ENCODE measurements around the gene SLX9.

The SLX9 gene

DNA sequence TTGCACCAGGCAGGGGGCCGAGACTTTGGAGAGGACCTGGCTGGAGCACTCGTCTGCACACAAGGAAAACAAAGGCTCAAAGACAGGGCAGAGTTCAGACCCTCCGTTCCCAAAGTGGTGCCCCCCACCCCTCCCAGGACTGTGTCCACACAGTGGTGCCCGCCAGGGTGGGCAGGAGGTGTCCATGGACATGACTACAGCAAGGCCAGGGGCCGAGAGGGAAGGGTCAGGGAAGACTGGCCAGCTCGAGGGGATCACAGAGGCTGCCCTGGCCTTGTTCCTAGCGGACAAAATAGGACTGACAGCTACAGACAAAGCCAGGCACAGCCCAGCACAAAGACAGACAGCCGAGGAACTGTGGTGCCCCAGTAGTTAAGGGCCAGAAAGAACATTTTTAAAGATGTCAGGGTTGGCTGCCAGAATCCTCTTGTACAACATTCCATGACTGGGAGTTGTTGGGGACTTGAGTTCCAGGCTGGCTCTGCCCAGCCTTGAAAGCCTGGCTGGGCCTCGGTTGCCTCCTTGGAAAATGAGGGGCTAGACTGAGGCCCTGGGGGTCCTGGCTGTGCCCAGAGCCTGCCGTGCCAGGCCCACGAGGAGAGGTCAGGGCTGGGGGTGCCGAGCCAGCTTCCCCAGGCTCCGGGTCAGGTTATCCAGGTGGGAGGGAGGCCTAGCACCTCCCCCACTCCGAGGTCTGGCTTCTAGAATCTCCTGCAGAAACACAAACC, 63.7 kb downstream of the SLX9 start:
- no peak for DNase-seq (ENCODE audit: low read depth)

DNA sequence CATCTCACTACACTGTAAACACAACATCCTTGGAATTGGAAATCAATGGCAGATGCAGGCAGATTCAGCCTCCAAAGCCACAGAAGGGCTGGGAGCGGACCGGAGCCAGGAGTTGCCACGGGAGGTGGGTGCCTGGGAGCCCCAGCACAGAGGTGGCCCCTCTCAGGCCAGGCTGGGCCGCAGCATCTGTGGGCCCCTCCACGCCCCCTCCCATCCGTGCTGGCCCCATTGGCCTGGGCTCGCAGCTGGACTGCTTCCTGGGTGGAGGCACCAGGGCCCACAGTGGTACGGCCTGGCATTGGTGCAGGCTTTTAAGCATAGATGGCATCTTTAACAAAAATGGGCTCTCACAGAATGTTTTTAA, 64.2 kb downstream of the SLX9 start:
- no peak for DNase-seq (ENCODE audit: low read depth)

DNA sequence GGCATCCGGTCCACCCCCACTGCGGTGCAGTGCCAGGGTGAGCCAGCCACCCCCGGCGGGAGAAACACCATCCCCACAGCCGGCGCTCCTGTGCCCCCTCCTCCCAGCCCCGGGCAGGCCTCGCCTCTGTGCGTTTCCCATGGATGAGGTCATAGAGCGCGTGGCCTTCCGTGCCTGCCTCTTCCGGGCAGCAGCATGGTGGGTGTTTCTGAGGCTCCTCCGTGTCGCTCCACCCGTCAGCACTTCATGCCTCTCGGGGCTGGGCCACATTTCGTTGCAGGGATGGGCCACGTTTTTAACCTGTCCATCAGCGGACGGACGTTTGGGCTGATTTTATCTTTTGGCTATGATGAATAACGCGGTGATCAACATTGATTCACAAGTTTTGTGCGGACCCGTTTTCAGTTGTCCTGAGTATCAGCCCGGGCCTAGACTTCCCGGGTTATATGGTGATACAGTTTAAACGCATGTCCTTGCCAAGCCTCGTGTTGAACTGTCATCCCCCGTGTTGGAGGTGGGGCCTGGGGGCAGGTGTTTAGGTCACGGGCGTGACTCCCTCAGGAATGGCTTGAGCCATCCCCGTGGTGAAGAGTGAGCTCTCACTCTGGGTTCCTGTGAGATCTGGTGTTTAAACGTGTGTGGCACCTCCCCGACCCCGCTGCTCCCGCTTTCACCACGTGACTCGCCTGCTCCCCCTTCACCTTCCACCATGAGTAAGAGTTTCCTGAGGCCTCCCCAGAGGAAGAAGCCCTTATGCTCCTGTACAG, 64.8 kb downstream of the SLX9 start:
- no peak for DNase-seq (ENCODE audit: low read depth)

DNA sequence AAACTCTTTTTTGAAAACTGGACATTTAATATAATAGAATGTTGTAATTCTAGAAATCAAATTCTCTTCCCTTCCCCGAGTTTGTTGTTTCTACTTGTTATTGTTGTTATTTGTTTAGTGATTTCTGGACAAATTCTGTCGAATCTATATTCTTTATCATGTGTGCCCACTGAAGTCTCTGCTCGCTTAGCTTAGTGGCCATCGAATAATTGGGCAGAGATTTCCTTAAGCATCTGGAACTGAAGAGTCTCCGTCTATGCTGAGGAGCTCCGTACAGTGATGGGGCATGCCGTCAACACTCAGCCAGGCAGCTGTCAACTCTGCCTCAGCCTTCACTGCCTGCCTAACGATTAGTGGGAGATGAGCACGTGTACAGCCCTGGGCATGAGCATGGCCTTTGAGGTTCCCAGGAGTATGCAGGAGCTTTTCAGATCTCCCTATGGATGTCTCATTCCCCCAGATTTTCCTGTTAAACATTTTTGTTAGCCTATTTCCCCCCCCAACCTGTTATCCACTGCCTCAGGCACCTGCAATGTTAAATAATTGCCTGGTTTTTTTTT, 66.8 kb downstream of the SLX9 start:
- no peak for DNase-seq (ENCODE audit: low read depth)

DNA sequence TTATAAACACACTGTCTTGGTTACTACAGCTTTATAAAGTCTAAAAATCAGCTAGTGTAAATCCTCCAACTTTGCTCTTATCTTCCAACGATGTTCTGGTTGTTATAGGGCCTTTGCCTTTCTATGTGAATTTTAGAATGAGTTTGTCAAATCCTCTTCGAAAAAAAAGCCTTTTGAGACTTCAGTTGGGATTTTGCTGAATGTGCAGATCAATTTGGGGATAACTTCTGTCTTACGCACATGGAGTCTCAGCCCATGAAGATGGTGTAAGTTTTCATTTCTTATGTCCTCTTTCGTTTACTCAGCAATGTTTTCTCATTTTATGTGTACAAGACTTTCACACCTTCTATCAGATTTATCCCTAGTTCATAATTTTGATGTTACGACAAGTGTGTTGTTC, 69.8 kb downstream of the SLX9 start:
- DNase-seq (ENCODE audit: low read depth), result no peak

DNA sequence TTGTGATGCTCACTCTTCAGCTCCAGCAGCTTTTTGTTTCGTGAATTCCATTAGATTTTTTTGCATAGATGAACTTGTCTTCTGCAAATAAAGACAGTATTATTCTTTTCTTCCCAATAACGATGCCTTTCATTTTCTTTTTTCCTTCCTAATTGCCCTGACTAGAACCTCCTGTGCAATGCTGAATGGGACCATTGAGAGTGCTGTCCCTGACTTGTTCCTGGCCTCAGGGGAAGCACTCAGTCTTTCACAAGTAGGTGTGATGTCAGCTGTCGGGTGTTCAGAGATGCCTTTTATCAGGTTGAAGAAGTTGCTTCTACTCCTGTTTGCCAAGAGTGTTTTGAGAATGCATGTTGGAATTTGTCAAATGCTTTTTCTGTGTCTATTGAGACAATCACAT, 70.3 kb downstream of the SLX9 start:
- DNase-seq (ENCODE audit: low read depth), result no peak

DNA sequence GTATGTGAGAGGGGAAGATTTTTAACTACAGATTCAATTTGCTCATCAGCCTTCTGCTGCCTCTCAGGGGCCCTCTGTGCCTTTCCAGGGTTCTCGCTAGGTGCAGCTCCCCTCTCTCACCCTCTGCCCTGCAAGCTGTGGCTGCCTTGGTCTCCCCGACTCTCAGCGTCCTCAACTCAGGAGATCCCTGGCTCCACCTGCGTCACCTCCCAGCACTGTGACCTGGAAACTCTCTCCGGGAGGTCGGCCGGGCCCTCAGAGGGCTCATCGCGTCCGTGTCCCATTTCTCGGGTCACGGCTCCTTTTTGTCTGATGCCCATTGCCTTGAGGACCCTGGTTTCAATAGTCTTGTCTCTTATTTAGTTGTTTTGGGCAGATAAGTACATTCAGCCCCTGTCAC, 71.0 kb downstream of the SLX9 start:
- DNase-seq (ENCODE audit: low read depth), result no peak

DNA sequence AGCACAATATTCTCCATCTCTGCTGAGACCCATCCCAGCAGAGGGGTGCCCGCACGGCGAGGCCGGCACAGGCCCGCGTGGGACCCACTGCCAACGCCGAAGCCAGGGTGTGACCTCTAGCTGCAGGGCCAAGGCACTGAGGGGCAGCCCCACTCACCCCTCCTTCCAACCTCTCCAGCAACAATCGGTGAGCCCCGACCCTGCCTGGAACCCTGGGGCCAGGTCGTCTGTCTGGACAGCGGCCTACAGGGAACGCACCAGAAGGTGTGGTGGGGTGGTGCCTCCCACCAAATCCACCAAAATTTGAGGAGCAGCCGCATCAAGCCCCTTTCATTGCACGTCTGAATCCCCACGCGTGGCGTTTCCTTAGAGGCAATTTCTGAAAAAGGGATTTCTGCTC, 71.6 kb downstream of the SLX9 start:
- no peak for DNase-seq (ENCODE audit: low read depth)

DNA sequence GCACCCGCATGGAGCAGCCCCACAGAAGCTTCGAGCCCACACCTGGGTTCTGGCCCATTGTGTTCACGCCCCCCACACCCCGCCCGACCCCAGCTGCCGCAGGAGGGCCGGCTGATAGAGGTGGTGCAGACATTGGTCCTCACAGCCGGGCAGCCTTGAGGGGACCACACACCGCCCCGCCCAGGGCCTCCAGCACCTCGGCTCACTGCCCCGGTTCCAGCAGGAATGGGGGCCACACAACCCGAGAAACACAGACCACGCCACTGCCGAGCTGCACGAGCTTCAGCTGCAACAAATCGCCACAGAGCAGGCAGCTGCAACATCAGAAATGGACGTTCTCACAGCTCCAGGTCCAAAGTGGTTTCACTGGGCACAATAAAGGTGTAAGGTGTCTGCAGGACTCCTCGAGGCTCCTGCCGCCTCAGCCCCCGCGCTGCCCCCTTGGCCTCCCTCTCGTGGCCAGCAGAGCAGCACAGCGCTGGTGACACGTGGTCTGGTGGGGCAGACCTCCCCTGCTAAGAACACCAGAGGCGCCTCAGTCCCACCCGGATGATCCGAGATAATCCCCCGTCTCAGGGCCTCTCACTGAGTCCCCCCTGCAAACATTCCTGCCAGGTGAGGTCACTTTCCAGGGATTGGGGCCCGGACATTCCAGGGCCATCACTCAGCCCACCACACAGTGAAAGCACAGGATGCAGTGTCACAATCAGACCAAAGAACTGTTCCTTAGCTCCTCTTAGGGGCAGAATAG, 72.3 kb downstream of the SLX9 start:
- no peak for DNase-seq (ENCODE audit: low read depth)

DNA sequence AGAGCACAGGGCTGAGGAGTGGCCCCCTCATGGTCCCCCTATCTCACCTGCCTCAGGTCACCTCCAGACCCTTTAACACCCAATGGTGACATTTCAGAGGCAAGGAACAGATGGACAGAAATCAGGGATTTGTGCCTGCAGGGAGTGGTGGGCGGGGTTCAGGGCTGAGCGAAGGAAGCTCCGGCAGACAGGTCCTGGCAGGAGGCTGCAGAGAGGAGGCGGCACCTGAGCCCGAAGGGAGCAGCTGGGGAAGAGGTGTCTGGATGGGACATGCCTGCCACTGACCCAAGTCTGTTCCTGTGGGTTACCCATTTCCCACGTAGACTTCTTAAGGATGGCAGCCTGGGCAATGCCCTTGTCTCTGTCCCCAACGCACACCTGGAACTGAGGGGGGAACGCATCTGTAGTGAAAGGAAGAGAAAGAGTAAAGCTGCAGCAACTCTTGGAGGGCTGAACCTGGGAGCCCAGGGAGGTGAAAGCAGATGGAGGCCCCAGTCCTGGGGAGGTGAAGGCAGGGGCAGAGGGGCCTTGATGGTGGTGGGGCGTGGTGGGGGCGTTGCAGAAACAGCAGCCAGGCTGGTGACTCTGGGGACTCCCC, 72.9 kb downstream of the SLX9 start:
- DNase-seq (ENCODE audit: low read depth), result no peak

DNA sequence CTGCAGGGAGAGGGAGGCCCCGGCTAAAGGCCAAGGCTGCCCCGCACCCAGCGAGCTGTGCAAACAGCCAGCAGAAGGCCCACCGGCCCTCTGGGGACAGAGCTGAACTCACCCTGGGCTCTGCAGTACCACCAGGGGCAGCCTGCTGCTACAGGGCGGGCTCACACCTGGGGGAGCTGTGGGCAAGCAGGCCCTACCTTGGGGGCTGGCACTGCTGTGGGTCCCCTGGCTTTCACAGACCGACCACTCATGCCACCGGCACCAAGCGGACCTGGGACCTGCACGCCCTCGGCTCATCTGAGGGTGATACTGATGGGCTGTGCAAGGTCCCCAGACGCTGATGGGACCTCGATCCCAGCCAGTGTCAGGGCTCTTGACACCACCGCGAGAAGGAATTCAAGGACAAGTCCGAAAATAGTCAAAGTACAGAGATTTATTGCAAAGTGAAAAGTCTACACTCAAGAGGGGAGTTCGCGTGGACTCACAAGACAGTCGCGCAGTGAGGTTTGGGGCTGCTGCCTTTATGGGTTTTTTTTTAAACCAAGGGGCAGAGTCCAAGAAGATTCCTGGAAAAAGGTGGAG, 73.5 kb downstream of the SLX9 start:
- DNase-seq (ENCODE audit: low read depth), result no peak

DNA sequence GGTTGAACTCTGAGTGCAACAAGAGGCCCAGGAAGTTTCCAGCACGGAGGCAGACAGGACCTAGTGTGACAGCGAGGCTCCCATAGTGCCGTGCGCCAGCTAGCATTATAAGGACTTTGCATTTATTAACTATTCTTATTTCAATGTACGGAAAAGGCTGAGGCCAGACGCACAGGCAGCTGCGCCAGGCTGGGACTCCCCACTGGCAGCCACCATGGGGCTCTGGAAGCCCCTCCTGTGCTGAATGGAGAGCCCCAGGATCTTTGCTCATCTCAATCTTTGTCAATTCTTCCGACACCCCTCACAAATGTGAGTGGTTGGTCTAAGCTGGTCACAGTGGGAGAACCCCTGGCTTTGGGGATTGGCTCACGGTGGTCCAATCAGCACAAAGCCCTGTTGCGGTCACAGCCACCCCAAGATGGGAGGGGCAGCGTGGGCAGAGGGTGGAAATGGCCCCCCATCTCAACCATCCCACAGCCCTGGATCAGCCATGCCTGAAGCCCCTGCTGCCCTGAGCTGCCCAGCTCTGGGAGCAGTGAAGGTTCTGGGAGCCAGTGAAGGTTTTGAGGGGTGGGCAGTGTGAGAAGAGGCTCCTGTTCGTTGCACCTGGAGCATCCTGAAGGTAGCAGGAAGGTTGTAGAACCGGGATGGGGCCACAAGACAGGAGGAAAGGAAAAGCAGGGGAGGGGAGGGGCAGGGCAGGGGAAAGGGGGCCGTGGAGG, 75.1 kb downstream of the SLX9 start:
- no peak for DNase-seq (ENCODE audit: low read depth)

DNA sequence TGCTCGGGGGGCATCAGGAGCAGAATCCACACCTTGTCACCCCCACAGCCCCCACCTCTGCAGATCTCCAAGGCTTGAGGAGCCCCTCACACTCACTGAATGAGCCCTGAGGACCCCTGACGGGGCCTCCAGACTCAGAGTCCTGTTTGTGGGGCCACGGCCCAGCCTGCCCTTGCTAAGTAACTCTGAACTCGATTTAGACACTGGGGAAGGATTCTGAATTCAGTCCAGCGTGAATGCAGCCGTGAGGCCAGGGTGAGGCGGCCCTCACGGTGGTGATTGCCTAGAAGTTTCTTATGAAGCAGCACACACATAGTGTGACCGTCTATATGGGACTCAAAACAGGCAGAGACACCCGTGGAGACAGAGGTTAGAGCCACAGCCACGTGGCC, 75.6 kb downstream of the SLX9 start:
- no peak for DNase-seq (ENCODE audit: low read depth)

DNA sequence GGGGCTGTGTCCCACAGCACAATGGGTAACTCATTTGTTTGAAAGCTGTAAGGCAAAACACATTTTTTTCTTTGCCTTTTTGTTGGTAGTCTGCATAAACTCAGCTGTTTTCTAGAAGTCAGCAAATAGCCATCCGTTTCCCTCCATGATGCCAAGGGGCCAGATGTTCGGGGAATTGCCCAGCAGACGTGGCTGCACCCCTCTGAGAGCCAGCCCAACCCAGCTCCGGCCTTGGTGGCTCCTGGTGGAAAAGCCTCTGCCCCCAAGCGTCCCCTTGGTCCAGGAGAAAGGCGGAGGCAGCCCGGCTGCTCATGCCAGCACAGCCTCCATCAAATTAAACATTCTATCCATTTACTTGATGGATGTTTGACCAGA, 76.2 kb downstream of the SLX9 start:
- DNase-seq (ENCODE audit: low read depth), result no peak

DNA sequence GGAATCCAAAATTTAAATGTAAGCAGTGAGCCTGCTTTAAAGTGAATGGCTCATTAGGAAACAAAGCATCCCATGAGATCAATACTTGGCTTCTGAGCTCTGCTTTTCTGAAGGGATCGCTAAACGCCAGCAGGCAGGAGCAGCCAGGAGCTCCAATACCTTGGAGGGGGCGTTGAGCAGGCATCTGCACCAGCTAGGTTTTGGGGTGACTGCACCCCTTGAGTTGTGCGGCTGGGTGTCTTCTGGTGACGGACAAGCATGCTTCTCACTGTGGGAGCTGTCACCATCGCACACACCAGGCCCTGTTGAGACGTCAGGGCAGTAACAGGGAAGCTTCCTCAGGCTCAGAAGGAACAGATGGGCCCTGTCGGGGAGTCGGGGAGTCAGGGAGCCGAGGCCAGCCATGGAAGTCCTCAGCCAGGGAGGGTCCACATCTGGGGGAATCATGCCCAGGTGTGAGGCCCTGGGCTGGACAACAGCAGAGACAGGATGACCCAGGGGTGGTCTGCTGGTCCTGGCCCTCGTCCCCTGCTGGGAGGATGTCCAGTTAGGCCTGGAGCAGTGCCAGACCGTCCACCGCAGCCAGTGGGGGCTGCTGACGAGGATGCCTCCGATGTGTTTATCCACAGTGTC, 76.7 kb downstream of the SLX9 start:
- DNase-seq (ENCODE audit: low read depth), result no peak

DNA sequence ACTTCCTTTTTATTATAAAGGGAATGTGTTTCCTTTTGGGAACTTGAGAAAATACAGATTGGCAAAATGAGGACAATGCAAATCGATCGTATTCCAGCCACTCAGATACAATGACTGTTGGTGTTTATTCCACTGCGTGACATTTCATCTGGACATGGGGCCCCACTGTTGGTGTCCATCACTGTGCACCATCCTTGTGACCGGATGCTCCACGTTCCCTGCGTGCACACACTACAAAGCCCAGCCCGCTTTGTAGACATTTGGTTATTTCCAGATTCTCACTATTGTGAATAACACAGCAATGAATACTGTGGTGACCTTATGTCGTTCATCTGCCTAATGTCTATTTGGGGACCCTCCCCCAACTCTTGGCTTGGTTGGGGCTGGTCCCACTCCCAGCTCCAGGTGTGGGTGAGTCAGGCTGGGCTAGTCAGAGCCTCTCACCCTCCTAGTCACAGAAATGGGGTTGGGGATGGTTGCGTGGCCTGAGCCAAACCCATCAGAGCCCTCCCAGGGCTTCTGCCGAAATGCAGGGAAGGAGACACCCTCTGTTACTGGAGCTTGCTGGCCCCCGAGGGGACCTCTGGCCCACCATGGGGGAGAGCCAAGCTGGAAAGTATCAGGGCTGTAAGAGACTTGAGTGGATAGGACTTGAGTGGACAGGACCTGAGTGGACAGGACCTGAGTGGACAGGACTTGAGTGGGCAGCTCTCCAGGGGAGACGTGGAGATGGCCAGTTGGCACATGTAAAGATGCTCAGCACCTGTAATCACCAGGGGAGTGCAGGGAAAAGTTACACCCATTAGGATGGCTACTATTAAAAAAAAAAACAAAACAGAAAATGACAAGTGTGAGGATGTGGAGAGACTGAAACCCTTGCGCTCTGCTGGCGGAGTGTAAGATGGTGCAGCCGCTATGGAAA, 77.5 kb downstream of the SLX9 start:
- no peak for DNase-seq (ENCODE audit: low read depth)

DNA sequence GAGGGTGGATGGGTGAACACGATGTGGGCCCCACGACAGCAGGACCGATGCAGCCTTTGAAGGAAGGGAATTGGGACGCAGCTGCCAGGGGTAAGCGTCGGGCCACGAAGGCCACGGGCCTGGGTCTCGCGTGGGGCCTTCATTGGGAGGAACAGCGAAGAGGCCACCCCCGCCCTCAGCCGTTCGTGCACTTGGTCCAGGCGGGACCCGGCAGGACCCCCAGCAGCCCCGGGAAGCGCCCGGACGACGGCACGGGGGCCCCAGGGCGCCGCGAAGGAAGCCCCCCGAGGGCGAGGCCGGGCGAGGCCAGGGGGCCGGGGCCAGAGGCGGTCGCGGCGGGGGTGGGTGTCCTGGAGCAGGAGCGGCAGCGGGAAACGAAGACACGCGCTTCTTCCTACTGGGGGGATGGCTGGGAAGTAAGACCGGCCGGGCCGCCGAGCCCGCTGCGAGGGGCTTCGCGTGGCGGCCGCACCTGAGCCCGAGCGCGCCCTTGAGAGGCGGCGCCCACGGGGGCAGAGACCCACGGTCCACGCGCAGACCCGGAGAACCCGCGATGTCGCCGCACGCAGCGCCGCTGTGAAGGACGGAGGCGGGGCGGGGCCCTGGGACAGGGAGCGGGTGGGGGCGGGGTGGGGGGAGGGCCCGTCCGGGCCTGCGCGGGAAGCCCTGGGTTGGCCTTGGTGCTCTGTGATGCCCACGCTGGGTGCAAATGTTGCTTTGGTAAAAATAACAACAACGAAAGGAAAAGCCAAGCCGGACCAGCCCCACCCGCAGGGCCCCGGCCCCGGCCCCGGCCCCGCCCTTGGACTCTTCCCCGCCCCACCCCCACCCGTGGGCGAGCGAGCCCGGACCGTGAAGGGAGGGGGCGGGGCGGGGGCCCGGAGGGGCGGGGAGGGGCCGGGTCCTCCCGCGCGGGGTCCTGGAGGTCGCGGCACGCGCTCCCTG, 78.6 kb downstream of the SLX9 start:
- DNase-seq (ENCODE audit: low read depth), result no peak

DNA sequence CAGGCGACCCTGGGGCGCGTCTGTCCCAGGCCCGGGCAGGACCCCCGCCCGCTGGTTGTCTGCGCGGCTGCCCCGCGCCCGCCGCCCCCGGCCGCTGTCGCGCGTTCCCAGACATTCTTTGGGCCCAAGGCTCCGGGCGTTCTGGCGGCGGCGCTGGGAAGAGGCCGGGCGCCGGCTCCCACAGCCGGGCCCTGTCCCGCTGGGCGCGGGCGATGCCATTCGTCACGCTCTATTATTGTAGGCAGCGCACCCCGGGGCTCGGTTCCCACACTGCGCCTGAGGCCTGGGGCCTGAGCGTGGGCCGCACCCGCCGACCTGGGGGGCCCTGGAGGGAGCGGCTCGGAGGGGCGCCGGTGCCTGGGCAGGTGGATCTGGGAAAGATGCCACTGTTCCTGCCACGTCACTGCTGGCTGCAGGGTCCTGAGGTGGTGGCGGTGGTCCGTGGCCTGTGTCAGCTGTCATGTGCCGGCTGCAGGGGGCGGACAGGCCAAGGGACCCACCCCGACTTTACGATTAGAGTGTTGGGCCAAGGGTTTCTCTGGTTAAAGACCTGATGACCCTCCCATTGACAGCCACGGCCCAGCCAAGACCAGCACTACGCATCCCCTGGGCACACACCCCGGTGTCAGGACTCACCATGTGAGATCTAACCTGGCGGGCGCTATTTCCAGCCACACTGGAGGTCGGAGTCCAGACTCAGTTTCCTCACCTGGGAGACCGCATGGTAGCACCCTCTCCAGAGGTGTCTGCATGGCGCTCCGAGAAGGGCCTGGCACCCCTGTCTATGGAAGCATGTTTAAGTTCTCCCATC, 79.5 kb downstream of the SLX9 start:
- DNase-seq (ENCODE audit: low read depth), result no peak

All from stimulated activated CD8-positive, alpha-beta memory T cell treated with anti-CD3 and anti-CD28 coated beads, Interleukin-15, amount 100 ng/mL, for 1 hour (primary cell).